Spleen (tissue), 7 donors: ENCODE results near the gene NDUFAF8.

ENCODE experiments used
- CTCF ChIP-seq, 11 experiments: fragments of 200-600 bp in 7 of 11; fragments of 450-650 bp in 4 of 11; sonication (generic) in 4 of 11; IDR thresholded peaks in 8 of 11; conservative IDR thresholded peaks in 3 of 11; 1 replicate in 7 of 11; 2 replicates in 4 of 11; pipeline versions ENCODE4 v1.4.0 to v1.8.0; 2016 to 2021; ENCODE audit warnings: antibody characterized with exemption in 11 of 11, inconsistent platforms in 4 of 11, mild to moderate bottlenecking in 1 of 11
- POLR2A ChIP-seq, 3 donors: fragments of 450-650 bp; IDR thresholded peaks; one replicate each; pipeline ENCODE4 v1.5.1; 2017; ENCODE audit warnings: antibody characterized with exemption in 3 of 3, mild to moderate bottlenecking in 1 of 3
- POLR2AphosphoS5 ChIP-seq, 3 donors: sonication (generic); formaldehyde crosslinking; IDR thresholded peaks; one replicate each; pipeline ENCODE4 v1.5.1; 2017; ENCODE audit warnings: antibody characterized with exemption in 3 of 3
- donor health status: DM: no; HTN: no; CAD: no; lungs with moderate emphysema.
- donor health status: DM: no; HTN: no; CAD: no.
- donor health status: DM: no; HTN: no; CAD: no.

- TF ChIP-seq POLR2A (IDR thresholded peaks at IDR 0.05): no peak
- TF ChIP-seq CTCF (IDR thresholded peaks at IDR 0.05 in 8 of 11, conservative IDR thresholded peaks at IDR 0.05 in 3 of 11): no peak
- TF ChIP-seq POLR2AphosphoS5 (IDR thresholded peaks at IDR 0.05): no peak
Observed at GRCh38 chr17:81286491-81287145, 47.5 kb downstream of the NDUFAF8 start.
